ENCODE data around the gene PHACTR1. TPM values are rescaled to one million over a fixed set of nuclear protein-coding genes. Genes with fewer than 3 reads are reported as not detected.

The PHACTR1 gene
- total RNA-seq, 1 experiment from 2014 or later = not detected

- Histone ChIP-seq H3K36me3 (ENCODE audit: low read depth, low read length) (no peaks in the 10 kb centered on the region), H3K27me3 (ENCODE audit: low read length) (peaks cover 48% of the 10 kb centered on the region), H3F3A (ENCODE audit: low read length, unreplicated experiment) (no peaks in the 10 kb centered on the region), H3K79me2 (ENCODE audit: low read length) (no peaks in the 10 kb centered on the region), H3K9me3 (ENCODE audit: low read length) (no peaks in the 10 kb centered on the region), H3K27ac (ENCODE audit: low read length) (no peak overlapping the region), H3K4me2 (ENCODE audit: low read length) (no peak overlapping the region), H3K9ac (ENCODE audit: low read length) (no peak overlapping the region), H3K4me3 (ENCODE audit: low read length) (no peak overlapping the region), H4K20me1 (ENCODE audit: low read length) (no peaks in the 10 kb centered on the region), H3K4me1 (ENCODE audit: insufficient read depth, low read length) (no peaks in the 10 kb centered on the region), H3K9me2 (replicated peaks; ENCODE audit: low read length) (no peaks in the 10 kb centered on the region), H2AFZ (ENCODE audit: low read length) (no peak overlapping the region)
- TF ChIP-seq CTCF (conservative IDR thresholded peaks at IDR 0.05; ENCODE audit: low read depth, low read length) (no peak), EZH2phosphoT487 (IDR thresholded peaks at IDR 0.05; ENCODE audit: borderline replicate concordance, low read length) (no peak), EZH2 (IDR thresholded peaks at IDR 0.05; ENCODE audit: low read length, unreplicated experiment) (no peak)
- CTCF ChIA-PET = no interaction called here
- ATAC-seq = no peak
- intact Hi-C loops (cut with micrococcal nuclease) = no loop called here
- POLR2A ChIA-PET (ENCODE audit: unreplicated experiment) = no interaction called here
- no peak for DNase-seq
- BruUV-seq (replicated peaks) = no TSS peak
These were observed 74.8 kb downstream of the PHACTR1 start for GRCh38 chr6:12791371-12791770.

DNA sequence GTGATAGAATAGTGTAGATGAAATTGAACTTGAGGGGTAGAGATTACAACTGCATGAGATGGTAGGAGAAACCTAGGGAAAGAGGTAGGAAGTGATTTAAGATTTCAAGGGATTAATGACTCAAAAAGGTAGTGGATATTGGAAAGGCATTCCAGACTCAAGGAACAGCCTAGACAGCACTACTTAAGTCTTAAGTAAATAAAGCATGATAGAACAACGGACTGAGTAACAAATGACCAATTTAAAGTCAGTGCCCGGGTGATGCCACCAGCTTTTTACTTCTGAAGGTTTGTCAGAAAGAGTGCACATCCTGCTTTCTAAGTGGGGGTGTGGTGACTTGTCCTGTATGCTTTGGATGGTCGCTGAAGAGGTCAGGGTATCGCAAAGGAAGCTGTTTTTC lies 81.8 kb downstream of the PHACTR1 start:
- TF ChIP-seq EZH2 (IDR thresholded peaks at IDR 0.05; ENCODE audit: low read length, unreplicated experiment) = no peak
- POLR2A ChIA-PET (ENCODE audit: unreplicated experiment) = no interaction called here
- no peak for ATAC-seq
- Histone ChIP-seq H3K9ac (ENCODE audit: low read length) (no peak overlapping the region), H3K27ac (ENCODE audit: low read length) (no peak overlapping the region), H3K36me3 (ENCODE audit: low read depth, low read length) (no peaks in the 10 kb centered on the region), H2AFZ (ENCODE audit: low read length) (no peak overlapping the region), H3K9me3 (ENCODE audit: low read length) (no peaks in the 10 kb centered on the region), H3F3A (ENCODE audit: low read length, unreplicated experiment) (no peaks in the 10 kb centered on the region), H3K9me2 (replicated peaks; ENCODE audit: low read length) (no peaks in the 10 kb centered on the region), H3K79me2 (ENCODE audit: low read length) (no peaks in the 10 kb centered on the region), H3K4me3 (ENCODE audit: low read length) (no peak overlapping the region), H3K4me2 (ENCODE audit: low read length) (no peak overlapping the region), H4K20me1 (ENCODE audit: low read length) (no peaks in the 10 kb centered on the region), H3K27me3 (ENCODE audit: low read length) (peaks cover 78% of the 10 kb centered on the region), H3K4me1 (ENCODE audit: insufficient read depth, low read length) (no peaks in the 10 kb centered on the region)
- CTCF ChIA-PET = no interaction called here
- intact Hi-C loops (cut with micrococcal nuclease) = no loop called here
- BruUV-seq (replicated peaks) = no TSS peak
- no peak for DNase-seq

GRCh38 chr6:12800120-12800519 lies 83.6 kb downstream of the PHACTR1 start:
- no peaks in the 10 kb centered on the region for H3K4me1 ChIP-seq (ENCODE audit: insufficient read depth, low read length)
- no peak overlapping the region for H3K27ac ChIP-seq (ENCODE audit: low read length)
- ChIA-PET CTCF (no interaction called here), POLR2A (ENCODE audit: unreplicated experiment) (no interaction called here)
- H3K9me3 ChIP-seq (ENCODE audit: low read length) = no peaks in the 10 kb centered on the region
- no peak for ATAC-seq
- no peak overlapping the region for H3K4me3 ChIP-seq (ENCODE audit: low read length)
- no peaks in the 10 kb centered on the region for H4K20me1 ChIP-seq (ENCODE audit: low read length)
- no TSS peak for BruUV-seq (replicated peaks)
- no peak overlapping the region for H2AFZ ChIP-seq (ENCODE audit: low read length)
- no peaks in the 10 kb centered on the region for H3K79me2 ChIP-seq (ENCODE audit: low read length)
- TF ChIP-seq EZH2 (IDR thresholded peaks at IDR 0.05; ENCODE audit: low read length, unreplicated experiment) (no peak), CTCF (conservative IDR thresholded peaks at IDR 0.05; ENCODE audit: low read depth, low read length) (no peak), EZH2phosphoT487 (IDR thresholded peaks at IDR 0.05; ENCODE audit: borderline replicate concordance, low read length) (no peak)
- H3K36me3 ChIP-seq (ENCODE audit: low read depth, low read length) = no peaks in the 10 kb centered on the region
- no peaks in the 10 kb centered on the region for H3F3A ChIP-seq (ENCODE audit: low read length, unreplicated experiment)
- H3K4me2 ChIP-seq (ENCODE audit: low read length) = no peak overlapping the region
- peaks cover 74% of the 10 kb centered on the region for H3K27me3 ChIP-seq (ENCODE audit: low read length)
- no peaks in the 10 kb centered on the region for H3K9me2 ChIP-seq (replicated peaks; ENCODE audit: low read length)
- no peak for DNase-seq
- intact Hi-C loops (cut with micrococcal nuclease) = no loop called here
- no peak overlapping the region for H3K9ac ChIP-seq (ENCODE audit: low read length)

All from PC-3 (cell line).